Smooth muscle cell (in vitro differentiated cells): ENCODE results near the gene ST14. TPM values are rescaled to one million over a fixed set of nuclear protein-coding genes. Genes with fewer than 3 reads are reported as not detected.
A peak's percentile ranks its signal among the peaks of the same experiment; 100 is the strongest.

Experiments
- DNase-seq: peaks from one replicate; lab custom pipeline; 2025; ENCODE audit not compliant: unreplicated experiment; lab: John Stamatoyannopoulos, UW
- H2AFZ ChIP-seq: fragments of 200-600 bp; sonication (generic); 2 replicates; pipeline ENCODE4 v1.6.0; 2016; ENCODE audit warnings: antibody characterized with exemption, low read depth, mild to moderate bottlenecking
- H3F3A ChIP-seq: fragments of 200-600 bp; sonication (generic); 2 replicates; pipeline ENCODE4 v1.6.0; 2017; ENCODE audit warnings: antibody characterized with exemption, low read depth
- H3K27ac ChIP-seq: fragments of 200-600 bp; sonication (generic); 2 replicates; pipeline ENCODE4 v1.5.1; 2016; ENCODE audit warnings: low read depth, mild to moderate bottlenecking
- H3K27me3 ChIP-seq: fragments of 200-600 bp; sonication (generic); 2 replicates; pipeline ENCODE4 v1.6.1; 2016; ENCODE audit warnings: low read depth, mild to moderate bottlenecking
- H3K36me3 ChIP-seq: fragments of 200-600 bp; sonication (generic); 2 replicates; pipeline ENCODE4 v1.5.1; 2016; ENCODE audit warnings: low read depth
- H3K4me1 ChIP-seq: fragments of 200-600 bp; sonication (generic); 2 replicates; pipeline ENCODE4 v1.5.1; 2016; ENCODE audit warnings: low read depth
- H3K4me2 ChIP-seq: fragments of 200-600 bp; sonication (generic); 2 replicates; pipeline ENCODE4 v1.6.0; 2016; ENCODE audit warnings: mild to moderate bottlenecking
- H3K4me3 ChIP-seq: fragments of 200-600 bp; sonication (generic); 2 replicates; pipeline ENCODE4 v1.5.1; 2016; ENCODE audit warnings: mild to moderate bottlenecking
- H3K79me2 ChIP-seq: fragments of 200-600 bp; sonication (generic); 2 replicates; pipeline ENCODE4 v1.6.0; 2016; ENCODE audit warnings: low read depth, mild to moderate bottlenecking
- H3K9ac ChIP-seq: fragments of 200-600 bp; sonication (generic); 2 replicates; pipeline ENCODE4 v1.6.0; 2016; ENCODE audit warnings: low read depth
- H3K9me3 ChIP-seq: fragments of 200-600 bp; sonication (generic); replicated peaks from 2 replicates; pipeline ENCODE4 v1.5.1; 2016; ENCODE audit warnings: low read depth
- H4K20me1 ChIP-seq: fragments of 200-600 bp; sonication (generic); 2 replicates; pipeline ENCODE4 v1.6.0; 2016; ENCODE audit warnings: low read depth
- CTCF ChIP-seq: fragments of 200-600 bp; sonication (generic); IDR thresholded peaks from 2 replicates; pipeline ENCODE4 v1.5.1; 2017; ENCODE audit warnings: borderline replicate concordance, mild to moderate bottlenecking, antibody characterized with exemption; ENCODE audit not compliant: insufficient read depth, poor library complexity, severe bottlenecking
- WGBS: methylation state at CpG from one replicate; pipeline ENCODE4 v1.1.7; 2016; ENCODE audit warnings: low lambda C conversion rate; 5-methylcytosine and 5-hydroxymethylcytosine counted together
- polyA plus RNA-seq: library from polyadenylated mRNA; unstranded; fragments of >200 nt; fragmentation: Nextera tagmentation; extraction: Ambion mirVana; gene quantifications from 2 replicates; pipeline ENCODE4 v1.2.1, GENCODE V29; 2016
- total RNA-seq: library from RNA; depleted of rRNA; stranded (reverse); fragments of >200 nt; gene quantifications from 2 replicates; pipeline ENCODE4 v1.2.3, GENCODE V29; 2014

The ST14 gene
- total and polyA plus RNA-seq, 2 experiments from 2014 or later: 2.4 to 7.7 TPM

GRCh38 chr11:130211144-130211543 is 51.6 kb downstream of the ST14 start:
- Histone ChIP-seq H3K4me2 (no peak overlapping the region), H3F3A (no peaks in the 10 kb centered on the region), H3K4me1 (no peaks in the 10 kb centered on the region), H3K79me2 (no peaks in the 10 kb centered on the region), H3K27me3 (peaks cover 47% of the 10 kb centered on the region), H3K9ac (no peak overlapping the region), H4K20me1 (no peaks in the 10 kb centered on the region), H3K27ac (no peak overlapping the region), H3K9me3 (no peaks in the 10 kb centered on the region), H3K36me3 (no peaks in the 10 kb centered on the region), H3K4me3 (no peak overlapping the region), H2AFZ (no peak overlapping the region)
- 98% methylated on average over 3 of the region's 3 CpGs for WGBS
- no peak for DNase-seq
- TF ChIP-seq CTCF: no peak

DNA sequence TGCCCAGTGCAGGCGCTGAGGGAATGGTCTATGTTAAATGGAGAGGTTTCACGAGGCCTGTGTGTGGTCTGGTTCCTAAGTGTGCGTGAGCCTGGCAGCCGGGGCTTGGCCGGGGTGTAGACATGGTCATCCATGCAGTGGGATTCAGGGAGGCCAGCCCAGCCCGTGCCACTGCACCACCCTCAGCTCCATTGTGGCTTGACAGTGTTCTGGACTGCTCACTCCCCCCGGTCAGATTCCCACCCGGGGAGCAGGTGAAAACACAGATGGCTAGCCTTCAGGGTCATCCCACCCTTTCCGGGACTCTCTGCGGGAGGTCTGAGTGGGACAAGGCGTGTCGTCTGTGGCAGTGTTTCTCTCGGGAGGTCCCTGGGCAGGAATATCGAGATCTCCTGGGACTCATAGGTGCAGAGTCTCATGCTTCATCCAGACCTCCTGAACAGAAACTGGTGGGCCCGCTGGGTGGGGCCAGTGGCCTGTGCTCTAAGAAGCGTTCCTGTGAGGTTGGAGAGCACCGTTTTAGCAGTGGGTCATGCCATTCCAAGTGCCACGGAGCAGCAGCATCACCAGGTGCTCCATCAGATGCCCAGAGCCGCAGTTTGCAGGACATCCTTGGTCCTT is 52.3 kb downstream of the ST14 start:
- Histone ChIP-seq H3F3A (no peaks in the 10 kb centered on the region), H3K4me1 (no peaks in the 10 kb centered on the region), H3K36me3 (no peaks in the 10 kb centered on the region), H2AFZ (no peak overlapping the region), H3K27me3 (peaks cover 53% of the 10 kb centered on the region), H3K4me3 (no peak overlapping the region), H3K9me3 (no peaks in the 10 kb centered on the region), H3K4me2 (no peak overlapping the region), H3K9ac (no peak overlapping the region), H3K79me2 (no peaks in the 10 kb centered on the region), H4K20me1 (no peaks in the 10 kb centered on the region), H3K27ac (no peak overlapping the region)
- no peak for TF ChIP-seq CTCF
- DNase-seq: no peak
- WGBS: 91% methylated on average over 18 of the region's 19 CpGs

- no peaks in the 10 kb centered on the region for H3F3A ChIP-seq
- H3K36me3 ChIP-seq: no peaks in the 10 kb centered on the region
- no peak overlapping the region for H3K9ac ChIP-seq
- H3K27ac ChIP-seq: no peak overlapping the region
- no peaks in the 10 kb centered on the region for H3K4me1 ChIP-seq
- 77% methylated on average over 11 of the region's 11 CpGs for WGBS
- no peak for DNase-seq
- peaks cover 59% of the 10 kb centered on the region for H3K27me3 ChIP-seq
- no peaks in the 10 kb centered on the region for H3K9me3 ChIP-seq
- H3K79me2 ChIP-seq: no peaks in the 10 kb centered on the region
- H3K4me2 ChIP-seq: peak overlapping the region; percentile 30
- H2AFZ ChIP-seq: no peak overlapping the region
- no peak for TF ChIP-seq CTCF
- no peak overlapping the region for H3K4me3 ChIP-seq
- H4K20me1 ChIP-seq: no peaks in the 10 kb centered on the region
These were observed 52.9 kb downstream of the ST14 start for GRCh38 chr11:130212431-130212961.
